Activated T-cell treated with anti-CD3 and anti-CD28 coated beads, Interleukin-2, amount 50 U/mL, for 24 hours (primary cell): Measurements from ENCODE around the gene GNG5.
"Not testable (repeated sequence)": the region's sequence is repeated elsewhere in the genome, so short reads cannot be mapped to it uniquely, and the experiment has no call there.

Experiments used
- DNase-seq: peaks from one replicate; pipeline ENCODE4 v3.0.0-alpha.2; 2020
- H3K27ac Mint-ChIP-seq: 2 replicates; pipeline ENCODE4 v1.8.0; 2020; ENCODE audit warnings: mild to moderate bottlenecking, mixed read lengths
- H3K27me3 Mint-ChIP-seq: 2 replicates; pipeline ENCODE4 v1.8.0; 2020; ENCODE audit warnings: mixed read lengths
- H3K36me3 Mint-ChIP-seq: 2 replicates; pipeline ENCODE4 v1.8.0; 2020; ENCODE audit warnings: low read depth, mixed read lengths
- H3K4me1 Mint-ChIP-seq: 2 replicates; pipeline ENCODE4 v1.8.0; 2020; ENCODE audit warnings: low read depth, mixed read lengths
- H3K4me3 Mint-ChIP-seq: 2 replicates; pipeline ENCODE4 v1.8.0; 2020; ENCODE audit warnings: mild to moderate bottlenecking, moderate library complexity, mixed read lengths
- H3K9me3 Mint-ChIP-seq: 2 replicates; pipeline ENCODE4 v1.8.0; 2020; ENCODE audit warnings: mixed read lengths

GNG5 gene

GRCh38 chr1:84462118-84462517 is 44.3 kb downstream of the GNG5 start:
- no peaks in the 10 kb centered on the region for H3K36me3 Mint-ChIP-seq
- H3K9me3 Mint-ChIP-seq = no peaks in the 10 kb centered on the region
- no peaks in the 10 kb centered on the region for H3K4me1 Mint-ChIP-seq
- peaks cover 27% of the 10 kb centered on the region for H3K27me3 Mint-ChIP-seq
- no peak for DNase-seq
- no peak overlapping the region for H3K27ac Mint-ChIP-seq
- H3K4me3 Mint-ChIP-seq = no peak overlapping the region

GRCh38 chr1:84452436-84452835 is 53.9 kb downstream of the GNG5 start:
- H3K9me3 Mint-ChIP-seq = no peaks in the 10 kb centered on the region

GRCh38 chr1:84450910-84451309 is 55.5 kb downstream of the GNG5 start:
- no peak overlapping the region for H3K4me3 Mint-ChIP-seq
- no peaks in the 10 kb centered on the region for H3K9me3 Mint-ChIP-seq
- no peaks in the 10 kb centered on the region for H3K4me1 Mint-ChIP-seq
- H3K27me3 Mint-ChIP-seq = peaks cover 19% of the 10 kb centered on the region
- DNase-seq = no peak
- H3K36me3 Mint-ChIP-seq = no peaks in the 10 kb centered on the region
- H3K27ac Mint-ChIP-seq = no peak overlapping the region

More at GRCh38 chr1:84452436-84452835, 53.9 kb downstream of the GNG5 start:
- H3K4me1 Mint-ChIP-seq = no peaks in the 10 kb centered on the region
- H3K27me3 Mint-ChIP-seq = peaks cover 19% of the 10 kb centered on the region
- no peak overlapping the region for H3K27ac Mint-ChIP-seq
- no peaks in the 10 kb centered on the region for H3K36me3 Mint-ChIP-seq
- no peak overlapping the region for H3K4me3 Mint-ChIP-seq
- no peak for DNase-seq

- H3K4me1 Mint-ChIP-seq, DNase-seq, H3K27ac Mint-ChIP-seq, H3K4me3 Mint-ChIP-seq, H3K27me3 Mint-ChIP-seq, H3K36me3 Mint-ChIP-seq, H3K9me3 Mint-ChIP-seq: not testable (repeated sequence)
Observed at GRCh38 chr1:84448704-84449103, 57.7 kb downstream of the GNG5 start.
